RWPE1 (cell line): ENCODE data around the gene RNPS1.
"Not testable (repeated sequence)": the region's sequence is repeated elsewhere in the genome, so short reads cannot be mapped to it uniquely, and the experiment has no call there.

ENCODE experiments used
- CTCF ChIA-PET: fragments of 350-600 bp; sonication (Branson Sonifier 250); formaldehyde crosslinking; extraction: SDS; loops from one replicate; lab custom pipeline; 2021; lab: Yijun Ruan, JAX
- POLR2A ChIA-PET: fragments of 400-600 bp; formaldehyde crosslinking; extraction: SDS; loops from one replicate; lab custom pipeline; 2020; ENCODE audit warnings: antibody characterized with exemption; ENCODE audit not compliant: low non-redundant PET; lab: Yijun Ruan, JAX
- DNase-seq: peaks from one replicate; pipeline ENCODE4 v3.0.0; 2012; ENCODE audit warnings: low spot score
- H3K27ac ChIP-seq: fragments of 450-650 bp; 2 replicates; pipeline ENCODE4 v1.5.1; 2017
- TF ChIP-seq, protein P1 (sequence below): fragments of 450-650 bp; conservative IDR thresholded peaks from 2 replicates; pipeline ENCODE4 v1.5.1; 2017; ENCODE audit warnings: low read depth, mild to moderate bottlenecking

The RNPS1 gene

DNA sequence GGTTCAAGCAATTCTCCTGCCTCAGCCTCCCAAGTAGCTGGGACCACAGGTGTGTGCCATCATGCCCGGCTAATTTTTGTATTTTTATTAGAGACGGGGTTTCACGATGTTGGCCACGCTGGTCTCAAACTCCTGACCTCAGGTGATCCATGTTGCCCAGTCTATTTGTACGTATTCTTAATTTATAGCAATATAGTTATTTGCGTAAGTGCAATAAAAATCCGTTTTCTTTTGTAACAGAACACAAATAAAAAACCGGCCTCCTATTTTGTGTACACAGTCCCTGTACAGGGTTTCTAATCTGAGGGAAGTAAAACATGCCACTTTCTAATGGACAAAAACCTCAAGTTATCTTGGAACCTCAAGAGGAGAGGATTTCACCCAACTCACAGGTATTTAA lies 7.7 kb downstream of the RNPS1 start:
- ChIA-PET POLR2A (no interaction called here), CTCF (interaction anchor here (0.6 kb wide), 1 partner anchor 13 kb away, joined by 3 read pairs; no protein-coding TSS in a partner anchor)
- TF ChIP-seq, protein P1, sequence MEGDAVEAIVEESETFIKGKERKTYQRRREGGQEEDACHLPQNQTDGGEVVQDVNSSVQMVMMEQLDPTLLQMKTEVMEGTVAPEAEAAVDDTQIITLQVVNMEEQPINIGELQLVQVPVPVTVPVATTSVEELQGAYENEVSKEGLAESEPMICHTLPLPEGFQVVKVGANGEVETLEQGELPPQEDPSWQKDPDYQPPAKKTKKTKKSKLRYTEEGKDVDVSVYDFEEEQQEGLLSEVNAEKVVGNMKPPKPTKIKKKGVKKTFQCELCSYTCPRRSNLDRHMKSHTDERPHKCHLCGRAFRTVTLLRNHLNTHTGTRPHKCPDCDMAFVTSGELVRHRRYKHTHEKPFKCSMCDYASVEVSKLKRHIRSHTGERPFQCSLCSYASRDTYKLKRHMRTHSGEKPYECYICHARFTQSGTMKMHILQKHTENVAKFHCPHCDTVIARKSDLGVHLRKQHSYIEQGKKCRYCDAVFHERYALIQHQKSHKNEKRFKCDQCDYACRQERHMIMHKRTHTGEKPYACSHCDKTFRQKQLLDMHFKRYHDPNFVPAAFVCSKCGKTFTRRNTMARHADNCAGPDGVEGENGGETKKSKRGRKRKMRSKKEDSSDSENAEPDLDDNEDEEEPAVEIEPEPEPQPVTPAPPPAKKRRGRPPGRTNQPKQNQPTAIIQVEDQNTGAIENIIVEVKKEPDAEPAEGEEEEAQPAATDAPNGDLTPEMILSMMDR = no peak
- no peak for DNase-seq
- no peak overlapping the region for H3K27ac ChIP-seq

DNA sequence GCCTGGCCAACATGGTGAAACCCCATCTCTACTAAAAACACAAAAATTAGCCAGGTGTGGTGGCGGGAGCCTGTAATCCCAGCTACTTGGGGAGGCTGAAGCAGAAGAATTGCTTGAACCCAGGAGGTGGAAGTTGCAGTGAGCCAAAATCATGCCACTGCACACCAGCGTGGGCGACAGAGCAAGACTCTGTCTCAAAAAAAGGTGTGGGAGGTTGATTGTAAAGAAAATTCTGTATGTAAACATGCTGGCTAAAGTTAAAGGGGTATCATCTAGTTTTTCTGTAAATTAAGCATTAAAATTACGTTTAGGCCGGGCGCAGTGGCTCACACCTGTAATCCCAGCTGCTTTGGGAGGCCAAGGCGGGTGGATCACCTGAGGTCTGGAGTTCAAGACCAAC lies 9.4 kb downstream of the RNPS1 start:
- H3K27ac ChIP-seq = peak overlapping the region; percentile 37
- POLR2A ChIA-PET, DNase-seq, CTCF ChIA-PET: not testable (repeated sequence)

DNA sequence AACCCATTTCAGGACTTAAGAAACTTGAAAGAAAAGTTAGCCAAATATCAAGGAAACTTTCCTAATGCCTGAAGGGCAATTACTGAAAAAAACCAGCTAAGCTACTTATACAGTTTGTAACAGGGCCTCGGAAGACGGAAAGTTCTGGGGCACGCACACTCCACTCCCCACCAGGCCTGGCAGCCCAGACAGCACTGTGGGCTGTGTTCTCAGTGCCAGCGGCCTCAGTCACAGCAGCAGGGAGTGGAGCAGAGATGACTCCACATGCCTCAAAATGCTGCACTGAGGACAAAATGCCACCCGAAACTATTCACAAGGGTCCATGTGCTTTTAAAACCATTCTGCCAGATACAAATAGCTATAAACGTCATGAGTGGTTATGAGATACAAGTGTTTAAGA lies 10.2 kb downstream of the RNPS1 start:
- TF ChIP-seq, protein P1 = no peak
- DNase-seq = no peak
- ChIA-PET POLR2A (no interaction called here), CTCF (interaction anchor here (0.7 kb wide), 1 partner anchor 1665 kb away, joined by 3 read pairs; no protein-coding TSS in a partner anchor)
- no peak overlapping the region for H3K27ac ChIP-seq

DNA sequence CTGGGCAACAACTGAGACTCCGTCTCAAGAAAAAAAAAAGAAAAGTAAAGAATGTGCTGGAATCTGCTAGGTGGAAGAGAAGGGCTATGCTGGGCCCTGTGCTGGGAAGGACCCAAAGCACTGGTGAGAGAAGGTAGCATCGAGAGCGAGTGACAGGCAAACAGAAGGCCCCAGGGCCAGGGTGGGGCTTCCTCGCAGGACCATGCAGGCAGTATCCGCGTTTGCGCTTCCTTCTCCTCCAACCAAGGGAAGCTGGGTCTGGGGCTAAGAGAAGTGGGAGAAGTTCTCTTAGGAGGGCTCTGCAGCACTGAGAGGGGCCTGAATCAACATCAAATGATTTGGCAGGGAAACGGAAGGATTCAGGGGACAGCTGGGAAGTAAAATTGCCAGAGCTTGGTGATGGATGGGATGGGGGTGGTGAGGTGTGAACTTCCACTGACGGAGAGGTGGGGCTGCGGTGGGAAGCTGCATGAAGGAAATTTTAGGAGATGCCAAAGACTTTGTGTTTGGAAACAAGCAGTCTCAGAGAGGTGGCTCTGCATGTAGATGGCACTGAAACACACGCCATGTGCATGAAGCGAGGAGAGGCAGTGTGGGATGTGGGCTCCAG lies 11.3 kb downstream of the RNPS1 start:
- DNase-seq = no peak
- ChIA-PET POLR2A (no interaction called here), CTCF (interaction anchor here (0.6 kb wide), 1 partner anchor 156 kb away, joined by 3 read pairs; no protein-coding TSS in a partner anchor)
- H3K27ac ChIP-seq = peak overlapping the region; percentile 97
- TF ChIP-seq, protein P1 = no peak

DNA sequence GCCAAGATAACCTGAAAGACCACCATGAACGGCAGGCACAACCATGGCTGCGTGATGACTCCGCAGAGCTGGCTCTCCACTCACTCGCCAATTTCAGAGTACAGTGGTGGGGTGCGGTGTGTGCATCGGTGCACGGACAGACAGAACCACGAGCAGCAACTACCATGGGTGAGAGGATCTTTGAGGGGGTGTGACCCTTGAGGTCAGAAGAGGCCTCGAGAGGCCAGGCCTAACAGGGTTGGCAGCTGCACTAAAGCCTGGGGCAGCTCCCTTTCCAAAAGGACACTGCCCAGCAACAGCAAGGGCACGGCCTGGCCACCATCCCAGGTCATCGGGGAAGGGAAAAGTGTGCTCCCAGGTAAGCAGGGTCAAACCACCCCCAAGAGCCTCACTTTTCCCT lies 14.6 kb downstream of the RNPS1 start:
- H3K27ac ChIP-seq = peak overlapping the region; percentile 97
- TF ChIP-seq, protein P1 = no peak
- CTCF ChIA-PET = interaction anchor here (0.8 kb wide), 2 partner anchors 19 to 22 kb away, joined by 3 to 4 read pairs; no protein-coding TSS in a partner anchor
- no peak for DNase-seq
- POLR2A ChIA-PET = no interaction called here

DNA sequence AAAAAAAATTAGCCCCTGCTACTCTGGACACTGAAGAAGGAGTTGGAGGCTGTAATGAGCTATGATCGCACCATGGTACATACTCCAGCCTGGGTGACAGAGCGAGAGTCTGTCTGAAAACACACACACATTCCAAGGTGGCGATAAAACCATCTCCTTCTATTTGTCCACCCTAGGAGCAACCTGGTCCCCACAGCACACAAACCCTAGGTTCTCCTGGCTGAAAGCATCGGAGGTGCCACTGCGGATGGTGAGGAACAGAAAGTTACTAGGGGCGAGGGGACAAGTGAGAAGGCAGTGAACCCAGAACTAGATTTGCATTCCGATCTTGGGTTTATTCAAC lies 15.1 kb downstream of the RNPS1 start:
- ChIA-PET POLR2A (no interaction called here), CTCF (interaction anchor here (0.8 to 1.3 kb wide), 2 partner anchors 22 to 47 kb away, joined by 3 to 5 read pairs; no protein-coding TSS in a partner anchor)
- TF ChIP-seq, protein P1 = no peak
- no peak for DNase-seq
- peak overlapping the region; percentile 97 for H3K27ac ChIP-seq
